Muscle of leg (tissue), 11 donors: Measurements from ENCODE around the gene TET3. TPM values are rescaled to one million over a fixed set of nuclear protein-coding genes. Genes with fewer than 3 reads are reported as not detected.

ENCODE experiments used
- DNase-seq: peaks from one replicate; pipeline ENCODE4 v3.0.0; 2013
- H3K27ac ChIP-seq: one replicate; pipeline ENCODE4 v1.5.1; 2013; ENCODE audit warnings: mild to moderate bottlenecking, low read length, control low read depth
- H3K27me3 ChIP-seq: one replicate; pipeline ENCODE4 v1.6.1; 2013; ENCODE audit warnings: low read length; ENCODE audit not compliant: control insufficient read depth, insufficient read depth
- H3K36me3 ChIP-seq: one replicate; pipeline ENCODE4 v1.6.1; 2013; ENCODE audit warnings: low read length; ENCODE audit not compliant: control insufficient read depth, insufficient read depth
- H3K4me1 ChIP-seq: one replicate; pipeline ENCODE4 v1.6.1; 2013; ENCODE audit warnings: low read length; ENCODE audit not compliant: control insufficient read depth, insufficient read depth
- H3K4me3 ChIP-seq: one replicate; pipeline ENCODE4 v1.5.1; 2013; ENCODE audit warnings: low read length, control low read depth
- H3K9me3 ChIP-seq: replicated peaks from 2 replicates; pipeline ENCODE4 v1.6.1; 2013; ENCODE audit warnings: low read depth, low read length; ENCODE audit not compliant: control insufficient read depth
- WGBS: methylation state at CpG from one replicate; pipeline ENCODE4 v1.1.5; 2013; ENCODE audit warnings: missing lambda C conversion rate; ENCODE audit not compliant: insufficient coverage; 5-methylcytosine and 5-hydroxymethylcytosine counted together
- polyA plus RNA-seq, 8 donors: library from polyadenylated mRNA; unstranded; fragments of 120-200 nt; gene quantifications; one replicate each; pipeline versions ENCODE4 v1.2.1 to v1.2.3, GENCODE V29; 2013; ENCODE audit warnings: inconsistent platforms in 1 of 8, low replicate concordance in 1 of 8; ENCODE audit not compliant: insufficient read length in 8 of 8, insufficient read depth in 1 of 8
- total RNA-seq: library from RNA; stranded (reverse); fragments of 120-200 nt; gene quantifications from one replicate; pipeline ENCODE4 v1.2.4, GENCODE V29; 2013

The TET3 gene
- total and polyA plus RNA-seq, 9 donors: 5.5 to 10.9 (median 8.2) TPM

DNA sequence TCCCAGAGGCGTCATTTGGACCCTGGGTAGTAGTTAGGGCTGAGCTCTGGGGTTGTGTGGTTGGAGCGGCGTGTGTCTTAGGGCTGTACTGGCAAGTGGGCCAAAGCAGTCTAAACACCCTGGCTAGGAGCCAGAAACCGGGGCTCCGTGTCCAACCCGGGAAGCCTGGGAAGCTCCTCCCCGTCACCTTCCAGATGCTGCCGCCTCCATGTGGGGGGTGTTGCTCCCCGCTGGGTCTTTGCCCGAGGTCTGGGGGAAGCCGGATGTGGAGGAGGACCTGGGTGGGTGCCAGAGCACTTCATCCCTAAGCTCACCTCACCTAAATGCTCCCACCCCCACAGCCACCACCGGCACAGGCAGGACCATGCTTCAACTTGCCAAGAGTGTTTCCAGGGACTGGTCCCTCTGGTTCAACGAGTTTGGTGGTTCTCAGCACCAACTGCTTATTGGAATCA is 25.4 kb downstream of the TET3 start:
- Histone ChIP-seq H3K9me3 (no peaks in the 10 kb centered on the region), H3K36me3 (peaks cover 11% of the 10 kb centered on the region), H3K27me3 (no peaks in the 10 kb centered on the region), H3K4me3 (no peak overlapping the region), H3K4me1 (peaks cover 52% of the 10 kb centered on the region), H3K27ac (no peak overlapping the region)
- DNase-seq: peak; percentile 63
- WGBS: 20% methylated on average over 1 of the region's 13 CpGs

DNA sequence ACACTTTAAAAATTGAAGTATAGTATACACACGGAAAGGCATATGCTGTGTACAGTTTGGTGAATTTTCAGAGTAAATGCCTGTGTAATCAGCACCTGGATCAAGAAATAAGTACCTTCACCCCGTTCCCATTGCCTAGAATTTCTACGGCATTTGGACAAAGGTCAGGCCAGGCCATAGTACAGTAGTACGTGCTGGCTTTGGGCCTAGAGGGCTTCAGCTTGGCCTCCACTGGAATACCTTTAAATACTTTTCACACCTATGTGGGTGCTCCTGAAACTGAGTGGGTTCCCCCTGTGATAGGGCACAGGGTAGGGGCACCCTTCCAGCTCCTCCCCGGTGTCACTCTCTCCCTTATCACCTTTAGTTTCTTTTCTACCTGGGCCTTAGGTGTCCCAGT is 26.5 kb downstream of the TET3 start:
- H3K27ac ChIP-seq: no peak overlapping the region
- no peaks in the 10 kb centered on the region for H3K27me3 ChIP-seq
- 71% methylated on average over 1 of the region's 5 CpGs for WGBS

DNA sequence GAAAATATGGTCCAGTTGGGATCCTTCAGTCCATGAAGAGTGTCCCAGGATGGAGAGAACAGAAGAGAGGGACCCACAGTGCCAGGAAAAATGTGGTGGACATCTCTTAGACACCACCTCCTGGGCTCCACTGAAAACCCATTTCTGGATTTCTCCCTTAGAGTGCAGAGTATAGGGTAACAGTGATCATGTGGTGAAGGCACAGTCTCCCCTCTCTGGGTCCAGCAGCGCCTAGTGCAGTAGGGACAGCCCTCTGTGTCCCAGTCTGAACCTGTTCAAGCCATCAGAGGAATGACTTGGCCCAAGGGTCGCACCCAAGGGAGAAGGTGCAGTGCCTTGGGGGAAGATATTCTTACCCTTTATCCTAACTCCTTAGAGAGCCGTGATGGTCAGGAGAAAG is 30.1 kb downstream of the TET3 start:
- no peak overlapping the region for H3K27ac ChIP-seq
- no peak for DNase-seq
- H3K36me3 ChIP-seq: no peaks in the 10 kb centered on the region
- H3K9me3 ChIP-seq: no peaks in the 10 kb centered on the region
- WGBS: no CpG with 5 or more reads among the region's 3 CpGs
- no peaks in the 10 kb centered on the region for H3K27me3 ChIP-seq
- H3K4me3 ChIP-seq: no peak overlapping the region
- peaks cover 12% of the 10 kb centered on the region for H3K4me1 ChIP-seq

More for the DNA sequence above, 26.5 kb downstream of the TET3 start:
- peaks cover 40% of the 10 kb centered on the region for H3K4me1 ChIP-seq
- no peak overlapping the region for H3K4me3 ChIP-seq
- peaks cover 5% of the 10 kb centered on the region for H3K36me3 ChIP-seq
- no peak for DNase-seq
- H3K9me3 ChIP-seq: no peaks in the 10 kb centered on the region

DNA sequence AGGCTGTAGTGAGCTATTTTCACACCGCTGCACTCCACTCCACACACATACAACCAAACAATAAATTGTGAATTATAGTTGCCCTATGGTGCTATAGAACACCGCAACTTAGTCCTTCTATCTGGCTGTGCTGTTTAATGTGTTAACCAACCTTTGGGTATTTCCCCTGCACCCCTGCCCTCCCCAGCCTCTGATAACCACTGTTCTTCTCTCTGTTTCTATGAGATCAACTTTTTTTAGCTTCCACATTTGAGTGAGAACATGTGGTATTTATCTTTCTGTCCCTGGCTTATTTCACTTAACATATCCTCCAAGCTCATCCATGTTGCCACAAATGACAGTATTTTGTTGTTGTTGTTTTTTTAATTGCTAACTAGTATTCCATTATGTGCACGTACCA is 32.5 kb downstream of the TET3 start:
- WGBS: 100% methylated on average over 1 of the region's 3 CpGs
- Histone ChIP-seq H3K4me3 (no peak overlapping the region), H3K4me1 (peaks cover 22% of the 10 kb centered on the region), H3K36me3 (no peaks in the 10 kb centered on the region), H3K27ac (no peak overlapping the region), H3K9me3 (no peaks in the 10 kb centered on the region), H3K27me3 (no peaks in the 10 kb centered on the region)
- DNase-seq: no peak

DNA sequence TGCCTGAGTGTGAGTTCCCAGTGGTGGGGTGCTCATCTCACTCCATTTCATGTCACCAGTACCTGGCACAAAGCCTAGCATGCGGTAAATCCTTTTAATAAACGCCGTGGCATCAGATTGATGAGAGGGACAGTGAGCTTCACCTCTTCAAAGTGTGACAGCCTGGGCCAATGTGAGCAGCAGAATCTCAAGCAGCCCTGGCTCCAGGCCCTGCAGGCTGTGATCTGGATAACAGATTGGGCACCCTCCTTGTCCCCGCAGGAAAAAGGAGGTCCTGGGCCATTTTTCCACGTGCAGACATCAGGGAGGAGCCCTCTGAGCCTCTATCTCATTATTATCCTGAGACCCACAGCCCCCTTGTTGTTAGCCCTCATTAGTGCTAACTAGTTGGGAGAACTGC is 34.8 kb downstream of the TET3 start:
- H3K9me3 ChIP-seq: no peaks in the 10 kb centered on the region
- H3K4me3 ChIP-seq: no peak overlapping the region
- no peaks in the 10 kb centered on the region for H3K36me3 ChIP-seq
- H3K27ac ChIP-seq: no peak overlapping the region
- no peak for DNase-seq
- 66% methylated on average over 4 of the region's 5 CpGs for WGBS
- peaks cover 22% of the 10 kb centered on the region for H3K4me1 ChIP-seq
- no peaks in the 10 kb centered on the region for H3K27me3 ChIP-seq

DNA sequence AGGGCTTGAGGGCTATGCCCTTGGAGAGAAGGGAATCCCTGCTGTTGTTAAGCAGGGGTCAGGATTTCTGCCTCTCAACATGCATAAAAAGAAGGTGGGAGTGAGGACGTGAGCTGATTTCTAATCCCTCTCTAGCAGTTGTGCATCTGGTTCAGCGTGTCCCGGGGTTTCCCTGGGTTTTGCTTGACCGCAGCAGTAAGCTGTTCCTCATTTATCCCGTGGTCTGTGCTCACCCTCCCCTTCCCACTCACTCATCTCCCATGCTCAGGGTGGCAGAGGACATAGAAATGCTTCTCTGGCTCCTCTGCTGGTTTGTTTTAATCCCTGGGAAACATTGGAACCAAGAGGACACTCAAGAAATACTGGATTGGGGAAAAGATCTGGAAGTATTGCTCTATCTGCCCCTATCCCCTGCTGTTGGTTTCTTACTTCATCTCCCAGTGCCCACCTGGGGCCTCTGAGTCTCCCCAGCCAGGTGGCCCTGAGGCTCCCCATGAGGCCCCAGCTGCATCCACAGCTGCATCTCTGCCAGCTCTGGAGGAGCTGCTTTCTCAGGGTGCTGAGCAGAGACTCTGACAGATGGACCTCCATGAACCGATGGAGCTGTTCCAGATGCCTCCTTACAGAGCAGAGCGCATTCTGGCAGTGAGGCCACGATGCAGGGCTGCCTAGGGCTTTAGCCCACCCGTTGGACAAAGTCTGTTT is 36.1 kb downstream of the TET3 start:
- no peak overlapping the region for H3K4me3 ChIP-seq
- DNase-seq: peak; percentile 55
- no peaks in the 10 kb centered on the region for H3K27me3 ChIP-seq
- H3K9me3 ChIP-seq: no peaks in the 10 kb centered on the region
- H3K36me3 ChIP-seq: no peaks in the 10 kb centered on the region
- H3K27ac ChIP-seq: no peak overlapping the region
- peaks cover 22% of the 10 kb centered on the region for H3K4me1 ChIP-seq
- 48% methylated on average over 8 of the region's 9 CpGs for WGBS

DNA sequence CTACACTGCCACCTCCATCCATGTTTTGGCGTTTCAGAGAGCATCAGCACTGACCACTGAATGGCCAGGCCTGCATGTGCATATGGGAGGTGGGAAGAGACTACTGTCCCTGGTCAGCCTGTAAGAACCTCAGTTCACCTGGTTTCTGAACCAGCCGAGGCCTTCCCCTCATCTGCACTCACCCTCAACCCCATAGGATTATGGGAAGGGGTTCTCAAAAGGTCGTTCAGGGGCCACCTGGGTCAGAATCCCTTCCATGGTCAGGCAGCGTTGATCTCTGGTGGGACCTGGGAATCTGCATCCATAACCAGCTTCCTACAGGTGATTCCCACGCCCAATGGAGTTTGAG is 36.7 kb downstream of the TET3 start:
- H3K27me3 ChIP-seq: no peaks in the 10 kb centered on the region
- H3K36me3 ChIP-seq: no peaks in the 10 kb centered on the region
- no peak overlapping the region for H3K27ac ChIP-seq
- no peaks in the 10 kb centered on the region for H3K9me3 ChIP-seq
- H3K4me3 ChIP-seq: no peak overlapping the region
- H3K4me1 ChIP-seq: peaks cover 22% of the 10 kb centered on the region
- DNase-seq: no peak
- WGBS: 100% methylated on average over 1 of the region's 5 CpGs

DNA sequence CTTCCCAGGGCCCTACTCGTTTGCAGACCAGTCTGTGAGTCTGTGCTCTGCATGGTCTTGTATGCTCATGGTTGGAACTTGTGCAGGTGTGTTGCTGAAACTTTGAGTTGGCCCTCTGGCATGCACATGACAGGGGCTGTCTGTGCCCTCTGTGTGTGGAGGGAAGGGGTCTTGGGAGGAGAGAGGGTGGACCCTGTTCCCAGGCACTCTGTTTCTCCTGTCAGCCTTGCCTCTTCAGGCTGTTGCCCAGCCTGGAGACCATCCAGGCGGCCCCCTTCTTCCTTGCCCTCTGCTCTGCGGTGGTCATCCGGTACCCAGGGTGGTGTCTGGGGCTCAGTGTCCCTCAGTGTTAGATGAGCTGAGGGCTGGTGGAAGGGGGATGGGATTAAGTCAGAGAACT is 39.5 kb downstream of the TET3 start:
- WGBS: 50% methylated on average over 1 of the region's 4 CpGs
- Histone ChIP-seq H3K9me3 (peaks cover 7% of the 10 kb centered on the region), H3K27me3 (no peaks in the 10 kb centered on the region), H3K27ac (no peak overlapping the region), H3K36me3 (no peaks in the 10 kb centered on the region), H3K4me1 (peaks cover 24% of the 10 kb centered on the region), H3K4me3 (no peak overlapping the region)
- DNase-seq: no peak

DNA sequence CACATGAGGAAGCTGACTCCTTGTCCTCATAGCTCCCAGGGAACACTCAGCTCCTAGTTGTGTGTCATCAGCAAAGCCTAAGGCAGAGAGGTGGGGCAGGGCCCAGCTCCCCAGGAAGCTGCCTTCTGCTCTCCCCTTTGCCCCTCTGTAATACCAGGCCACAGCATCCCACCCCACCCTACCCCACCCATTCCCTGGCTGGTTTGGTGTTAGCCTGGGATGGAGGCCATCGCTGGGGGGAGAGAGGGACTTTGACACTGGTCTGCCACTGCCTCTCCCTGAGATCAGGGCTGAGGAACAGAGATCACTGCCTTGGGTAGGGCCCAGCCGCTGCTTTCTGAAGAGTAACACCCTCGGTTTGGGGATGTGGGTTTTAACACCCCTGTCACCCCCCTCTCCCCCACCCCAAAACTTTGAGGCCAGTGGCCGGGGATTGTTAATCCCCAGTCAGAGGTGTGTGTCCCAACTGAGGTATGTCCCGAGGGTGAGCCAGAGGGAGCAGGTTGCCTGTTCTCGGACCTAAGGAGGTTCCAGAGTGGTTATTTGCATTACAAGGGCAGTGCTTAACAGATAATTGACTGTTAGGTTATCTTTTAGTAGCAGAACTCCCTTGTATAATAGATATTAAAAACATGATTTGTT is 41.4 kb downstream of the TET3 start:
- H3K4me3 ChIP-seq: no peak overlapping the region
- no peaks in the 10 kb centered on the region for H3K27me3 ChIP-seq
- no peak overlapping the region for H3K27ac ChIP-seq
- H3K4me1 ChIP-seq: peaks cover 13% of the 10 kb centered on the region
- no peak for DNase-seq
- no peaks in the 10 kb centered on the region for H3K36me3 ChIP-seq
- WGBS: no CpG with 5 or more reads among the region's 6 CpGs
- H3K9me3 ChIP-seq: peaks cover 7% of the 10 kb centered on the region

DNA sequence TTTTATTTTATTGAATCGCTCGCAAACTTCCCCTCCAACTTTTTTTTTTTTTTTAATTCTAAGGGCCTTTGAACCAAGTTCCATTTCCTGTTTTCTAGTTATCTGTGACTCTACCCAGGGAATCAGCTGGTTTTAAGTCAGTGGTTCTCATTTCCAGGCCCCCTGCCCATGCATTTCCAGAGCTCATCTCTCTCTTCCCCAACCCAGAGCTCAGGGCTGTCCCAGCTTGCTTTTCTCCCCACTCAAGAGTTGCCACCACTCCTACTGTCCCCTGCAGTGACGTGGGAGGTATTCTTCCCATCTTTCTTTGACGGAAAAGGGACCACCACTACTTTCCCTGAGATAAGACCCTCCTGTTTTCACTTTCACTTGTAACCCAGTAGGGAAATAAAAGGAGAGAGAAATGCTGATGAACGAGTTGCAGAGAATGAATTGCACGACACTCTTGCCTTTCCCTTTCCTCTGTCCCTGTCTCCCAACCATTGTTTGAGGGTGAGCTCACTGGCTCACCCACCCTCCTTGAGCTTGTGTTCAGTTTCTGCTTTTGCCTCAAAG is 42.1 kb downstream of the TET3 start:
- H3K4me1 ChIP-seq: peaks cover 11% of the 10 kb centered on the region
- no peaks in the 10 kb centered on the region for H3K27me3 ChIP-seq
- H3K4me3 ChIP-seq: no peak overlapping the region
- no peak for DNase-seq
- H3K36me3 ChIP-seq: no peaks in the 10 kb centered on the region
- H3K27ac ChIP-seq: peak overlapping the region; percentile 13
- H3K9me3 ChIP-seq: peaks cover 7% of the 10 kb centered on the region
- no CpG with 5 or more reads among the region's 6 CpGs for WGBS
